ENCODE data around the gene ADGRB3. TPM values are rescaled to one million over a fixed set of nuclear protein-coding genes. Genes with fewer than 3 reads are reported as not detected.

The ADGRB3 gene
- total RNA-seq, 6 donors from 2014 or later, result 1.1 to 7.3 (median 3.0) TPM

GRCh38 chr6:69044534-69044933 lies 409.5 kb downstream of the ADGRB3 start:
- ATAC-seq (ENCODE audit: low FRiP score in 2 of 2) (no peak), DNase-seq (no peak)
- H3K27ac ChIP-seq, result no peak overlapping the region
- H3K4me3 ChIP-seq, result no peak overlapping the region
- no peaks in the 10 kb centered on the region for H3K36me3 ChIP-seq
- WGBS, 2 donors, result 76 to 79% methylated on average over 3 of the region's 3 CpGs
- H3K27me3 ChIP-seq, result no peaks in the 10 kb centered on the region
- no peaks in the 10 kb centered on the region for H3K4me1 ChIP-seq
- TF ChIP-seq POLR2A (IDR thresholded peaks at IDR 0.05), result no peak
- TF ChIP-seq CTCF (IDR thresholded peaks at IDR 0.05), result no peak
- no peak for TF ChIP-seq POLR2AphosphoS5 (IDR thresholded peaks at IDR 0.05)
- no peak for TF ChIP-seq EP300 (IDR thresholded peaks at IDR 0.05)
- H3K9me3 ChIP-seq, result no peaks in the 10 kb centered on the region

- 51 to 63% methylated on average over 1 of the region's 1 CpG for WGBS, 2 donors
- H3K27me3 ChIP-seq, result no peaks in the 10 kb centered on the region
- H3K9me3 ChIP-seq, result no peaks in the 10 kb centered on the region
- no peaks in the 10 kb centered on the region for H3K36me3 ChIP-seq
- no peaks in the 10 kb centered on the region for H3K4me1 ChIP-seq
- no peak overlapping the region for H3K4me3 ChIP-seq
- no peak for TF ChIP-seq CTCF (IDR thresholded peaks at IDR 0.05)
- TF ChIP-seq EP300 (IDR thresholded peaks at IDR 0.05), result no peak
- no peak for TF ChIP-seq POLR2AphosphoS5 (IDR thresholded peaks at IDR 0.05)
- no peak for TF ChIP-seq POLR2A (IDR thresholded peaks at IDR 0.05)
- H3K27ac ChIP-seq, result no peak overlapping the region
- ATAC-seq (ENCODE audit: low FRiP score in 2 of 2) (no peak), DNase-seq (no peak)
Observed at GRCh38 chr6:69059413-69059812, 424.3 kb downstream of the ADGRB3 start.

GRCh38 chr6:69061066-69061465 lies 426.0 kb downstream of the ADGRB3 start:
- TF ChIP-seq EP300 (IDR thresholded peaks at IDR 0.05), result no peak
- TF ChIP-seq POLR2A (IDR thresholded peaks at IDR 0.05), result no peak
- no peak for TF ChIP-seq CTCF (IDR thresholded peaks at IDR 0.05)
- TF ChIP-seq POLR2AphosphoS5 (IDR thresholded peaks at IDR 0.05), result no peak
- Histone ChIP-seq H3K27ac (no peak overlapping the region), H3K36me3 (no peaks in the 10 kb centered on the region), H3K4me1 (no peaks in the 10 kb centered on the region), H3K27me3 (no peaks in the 10 kb centered on the region), H3K9me3 (no peaks in the 10 kb centered on the region), H3K4me3 (no peak overlapping the region)
- no peak for DNase-seq
- WGBS, 2 donors, result 68 to 81% methylated on average over 4 of the region's 4 CpGs
- no peak for ATAC-seq (ENCODE audit: low FRiP score in 2 of 2)

- Histone ChIP-seq H3K36me3 (no peaks in the 10 kb centered on the region), H3K27ac (no peak overlapping the region), H3K4me3 (no peak overlapping the region), H3K4me1 (no peaks in the 10 kb centered on the region), H3K9me3 (no peaks in the 10 kb centered on the region), H3K27me3 (no peaks in the 10 kb centered on the region)
- TF ChIP-seq CTCF (IDR thresholded peaks at IDR 0.05) (no peak), POLR2A (IDR thresholded peaks at IDR 0.05) (no peak), EP300 (IDR thresholded peaks at IDR 0.05) (no peak), POLR2AphosphoS5 (IDR thresholded peaks at IDR 0.05) (no peak)
- no peak for ATAC-seq (ENCODE audit: low FRiP score in 2 of 2)
- WGBS, 2 donors, result 88 to 89% methylated on average over 2 of the region's 2 CpGs
- DNase-seq, result no peak
Observed at GRCh38 chr6:69063401-69063800, 428.3 kb downstream of the ADGRB3 start.

- ATAC-seq (ENCODE audit: low FRiP score in 2 of 2) (no peak), DNase-seq (no peak)
- H3K36me3 ChIP-seq, result no peaks in the 10 kb centered on the region
- 54 to 67% methylated on average over 1 of the region's 1 CpG for WGBS, 2 donors
- no peaks in the 10 kb centered on the region for H3K27me3 ChIP-seq
- TF ChIP-seq CTCF (IDR thresholded peaks at IDR 0.05) (no peak), EP300 (IDR thresholded peaks at IDR 0.05) (no peak), POLR2A (IDR thresholded peaks at IDR 0.05) (no peak), POLR2AphosphoS5 (IDR thresholded peaks at IDR 0.05) (no peak)
- no peak overlapping the region for H3K4me3 ChIP-seq
- no peaks in the 10 kb centered on the region for H3K4me1 ChIP-seq
- H3K9me3 ChIP-seq, result no peaks in the 10 kb centered on the region
- no peak overlapping the region for H3K27ac ChIP-seq
Observed at GRCh38 chr6:69064226-69064625, 429.1 kb downstream of the ADGRB3 start.

All from upper lobe of left lung (tissue), 6 donors.